ENCODE measurements around the gene SRGAP3.

Gene SRGAP3

GRCh38 chr3:9183811-9184460, 65.5 kb downstream of the SRGAP3 start:
- Histone ChIP-seq H3K36me3 (ENCODE audit: control insufficient read depth, insufficient read depth, low read length) (no peaks in the 10 kb centered on the region), H3K4me3 (ENCODE audit: low read depth, low read length) (no peak overlapping the region), H3K27me3 (ENCODE audit: control insufficient read depth, insufficient read depth, low read length) (no peaks in the 10 kb centered on the region), H3K9ac (ENCODE audit: low read depth, low read length) (no peak overlapping the region), H3K9me3 (ENCODE audit: control insufficient read depth, insufficient read depth, low read length) (no peaks in the 10 kb centered on the region), H3K4me1 (ENCODE audit: control insufficient read depth, insufficient read depth, low read length) (peaks cover 9% of the 10 kb centered on the region)

DNA sequence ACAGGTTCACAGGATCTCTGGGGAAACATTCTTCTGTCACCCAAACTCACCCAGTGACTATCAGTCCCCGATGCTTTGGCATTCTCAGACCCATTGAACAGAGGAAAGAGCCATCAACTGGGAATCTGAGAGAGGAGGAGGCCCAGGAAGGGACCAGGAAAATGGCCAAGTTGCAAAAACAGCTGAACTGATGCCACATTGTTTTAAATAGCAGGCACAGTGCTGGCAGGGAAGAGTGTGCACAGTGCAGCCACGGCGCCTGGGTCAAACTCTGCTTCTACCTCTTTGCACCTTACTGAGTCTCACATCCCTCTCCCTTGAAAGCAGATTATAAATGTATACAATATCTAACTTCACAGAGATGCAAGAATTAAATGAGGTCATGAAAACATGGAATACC, 66.4 kb downstream of the SRGAP3 start:
- Histone ChIP-seq H3K9me3 (ENCODE audit: control insufficient read depth, insufficient read depth, low read length) (no peaks in the 10 kb centered on the region), H3K36me3 (ENCODE audit: control insufficient read depth, insufficient read depth, low read length) (no peaks in the 10 kb centered on the region), H3K9ac (ENCODE audit: low read depth, low read length) (no peak overlapping the region), H3K4me3 (ENCODE audit: low read depth, low read length) (no peak overlapping the region), H3K4me1 (ENCODE audit: control insufficient read depth, insufficient read depth, low read length) (peaks cover 9% of the 10 kb centered on the region), H3K27me3 (ENCODE audit: control insufficient read depth, insufficient read depth, low read length) (no peaks in the 10 kb centered on the region)

- Histone ChIP-seq H3K4me3 (ENCODE audit: low read depth, low read length) (no peak overlapping the region), H3K27me3 (ENCODE audit: control insufficient read depth, insufficient read depth, low read length) (no peaks in the 10 kb centered on the region), H3K9ac (ENCODE audit: low read depth, low read length) (no peak overlapping the region), H3K36me3 (ENCODE audit: control insufficient read depth, insufficient read depth, low read length) (no peaks in the 10 kb centered on the region), H3K9me3 (ENCODE audit: control insufficient read depth, insufficient read depth, low read length) (no peaks in the 10 kb centered on the region), H3K4me1 (ENCODE audit: control insufficient read depth, insufficient read depth, low read length) (peaks cover 9% of the 10 kb centered on the region)
Observed at GRCh38 chr3:9180764-9181117, 68.7 kb downstream of the SRGAP3 start.

- Histone ChIP-seq H3K27me3 (ENCODE audit: control insufficient read depth, insufficient read depth, low read length) (no peaks in the 10 kb centered on the region), H3K9me3 (ENCODE audit: control insufficient read depth, insufficient read depth, low read length) (no peaks in the 10 kb centered on the region), H3K4me3 (ENCODE audit: low read depth, low read length) (no peak overlapping the region), H3K9ac (ENCODE audit: low read depth, low read length) (no peak overlapping the region), H3K4me1 (ENCODE audit: control insufficient read depth, insufficient read depth, low read length) (peaks cover 9% of the 10 kb centered on the region), H3K36me3 (ENCODE audit: control insufficient read depth, insufficient read depth, low read length) (no peaks in the 10 kb centered on the region)
Observed at GRCh38 chr3:9179826-9180763, 69.4 kb downstream of the SRGAP3 start.

GRCh38 chr3:9178697-9179096, 70.7 kb downstream of the SRGAP3 start:
- Histone ChIP-seq H3K4me3 (ENCODE audit: low read depth, low read length) (no peak overlapping the region), H3K4me1 (ENCODE audit: control insufficient read depth, insufficient read depth, low read length) (no peaks in the 10 kb centered on the region), H3K27me3 (ENCODE audit: control insufficient read depth, insufficient read depth, low read length) (no peaks in the 10 kb centered on the region), H3K36me3 (ENCODE audit: control insufficient read depth, insufficient read depth, low read length) (no peaks in the 10 kb centered on the region), H3K9me3 (ENCODE audit: control insufficient read depth, insufficient read depth, low read length) (no peaks in the 10 kb centered on the region), H3K9ac (ENCODE audit: low read depth, low read length) (no peak overlapping the region)

- Histone ChIP-seq H3K27me3 (ENCODE audit: control insufficient read depth, insufficient read depth, low read length) (no peaks in the 10 kb centered on the region), H3K9ac (ENCODE audit: low read depth, low read length) (no peak overlapping the region), H3K4me3 (ENCODE audit: low read depth, low read length) (no peak overlapping the region), H3K9me3 (ENCODE audit: control insufficient read depth, insufficient read depth, low read length) (no peaks in the 10 kb centered on the region), H3K4me1 (ENCODE audit: control insufficient read depth, insufficient read depth, low read length) (no peaks in the 10 kb centered on the region), H3K36me3 (ENCODE audit: control insufficient read depth, insufficient read depth, low read length) (no peaks in the 10 kb centered on the region)
Observed at GRCh38 chr3:9175421-9175820, 74.0 kb downstream of the SRGAP3 start.

DNA sequence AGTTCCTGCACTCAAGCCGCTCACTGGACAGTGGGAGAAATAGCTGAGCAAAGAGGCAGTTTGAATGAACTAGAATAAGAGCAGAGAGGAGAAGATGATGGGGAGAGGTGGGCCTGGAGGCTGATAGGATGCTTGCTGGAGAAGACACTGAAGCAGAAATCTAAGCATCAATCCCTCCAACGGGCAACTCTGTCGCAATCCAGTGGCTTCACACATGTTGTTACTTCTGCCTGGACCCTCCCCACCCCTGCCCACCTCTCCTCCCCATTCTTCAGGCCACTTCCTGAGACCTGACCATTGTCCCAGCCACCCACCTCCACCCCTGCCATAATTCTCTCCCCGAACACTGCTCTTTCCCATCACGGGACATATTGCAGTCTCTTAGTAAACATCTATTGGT, 76.0 kb downstream of the SRGAP3 start:
- H3K4me1 ChIP-seq (ENCODE audit: control insufficient read depth, insufficient read depth, low read length) = peaks cover 2% of the 10 kb centered on the region
- no peaks in the 10 kb centered on the region for H3K27me3 ChIP-seq (ENCODE audit: control insufficient read depth, insufficient read depth, low read length)
- no peak overlapping the region for H3K4me3 ChIP-seq (ENCODE audit: low read depth, low read length)
- no peaks in the 10 kb centered on the region for H3K9me3 ChIP-seq (ENCODE audit: control insufficient read depth, insufficient read depth, low read length)
- no peak overlapping the region for H3K9ac ChIP-seq (ENCODE audit: low read depth, low read length)
- H3K36me3 ChIP-seq (ENCODE audit: control insufficient read depth, insufficient read depth, low read length) = no peaks in the 10 kb centered on the region

GRCh38 chr3:9172851-9173321, 76.6 kb downstream of the SRGAP3 start:
- Histone ChIP-seq H3K4me1 (ENCODE audit: control insufficient read depth, insufficient read depth, low read length) (peaks cover 2% of the 10 kb centered on the region), H3K36me3 (ENCODE audit: control insufficient read depth, insufficient read depth, low read length) (no peaks in the 10 kb centered on the region), H3K9ac (ENCODE audit: low read depth, low read length) (no peak overlapping the region), H3K9me3 (ENCODE audit: control insufficient read depth, insufficient read depth, low read length) (no peaks in the 10 kb centered on the region), H3K27me3 (ENCODE audit: control insufficient read depth, insufficient read depth, low read length) (no peaks in the 10 kb centered on the region), H3K4me3 (ENCODE audit: low read depth, low read length) (no peak overlapping the region)

DNA sequence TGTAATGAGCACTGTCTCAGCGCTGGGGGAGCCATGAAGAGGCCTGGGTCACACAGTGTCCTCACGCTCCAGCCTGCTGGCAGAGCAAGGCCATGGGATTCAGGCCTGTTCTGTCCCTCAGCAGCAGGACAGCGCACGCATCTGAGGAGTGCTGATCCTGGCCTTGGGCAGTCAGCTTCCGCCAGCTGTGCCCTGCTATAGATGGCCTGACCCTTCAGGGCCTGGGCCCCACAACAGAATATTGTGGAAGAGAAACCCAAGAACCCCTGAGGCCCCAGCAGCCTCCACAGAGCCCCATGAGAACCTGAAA, 78.6 kb downstream of the SRGAP3 start:
- H3K9ac ChIP-seq (ENCODE audit: low read depth, low read length) = no peak overlapping the region
- no peaks in the 10 kb centered on the region for H3K9me3 ChIP-seq (ENCODE audit: control insufficient read depth, insufficient read depth, low read length)
- peaks cover 2% of the 10 kb centered on the region for H3K4me1 ChIP-seq (ENCODE audit: control insufficient read depth, insufficient read depth, low read length)
- no peaks in the 10 kb centered on the region for H3K36me3 ChIP-seq (ENCODE audit: control insufficient read depth, insufficient read depth, low read length)
- H3K27me3 ChIP-seq (ENCODE audit: control insufficient read depth, insufficient read depth, low read length) = no peaks in the 10 kb centered on the region
- no peak overlapping the region for H3K4me3 ChIP-seq (ENCODE audit: low read depth, low read length)

- H3K36me3 ChIP-seq (ENCODE audit: control insufficient read depth, insufficient read depth, low read length) = no peaks in the 10 kb centered on the region
- no peak overlapping the region for H3K4me3 ChIP-seq (ENCODE audit: low read depth, low read length)
- H3K9ac ChIP-seq (ENCODE audit: low read depth, low read length) = no peak overlapping the region
- H3K4me1 ChIP-seq (ENCODE audit: control insufficient read depth, insufficient read depth, low read length) = peaks cover 2% of the 10 kb centered on the region
- no peaks in the 10 kb centered on the region for H3K27me3 ChIP-seq (ENCODE audit: control insufficient read depth, insufficient read depth, low read length)
- H3K9me3 ChIP-seq (ENCODE audit: control insufficient read depth, insufficient read depth, low read length) = no peaks in the 10 kb centered on the region
Observed at GRCh38 chr3:9169956-9170850, 79.2 kb downstream of the SRGAP3 start.

DNA sequence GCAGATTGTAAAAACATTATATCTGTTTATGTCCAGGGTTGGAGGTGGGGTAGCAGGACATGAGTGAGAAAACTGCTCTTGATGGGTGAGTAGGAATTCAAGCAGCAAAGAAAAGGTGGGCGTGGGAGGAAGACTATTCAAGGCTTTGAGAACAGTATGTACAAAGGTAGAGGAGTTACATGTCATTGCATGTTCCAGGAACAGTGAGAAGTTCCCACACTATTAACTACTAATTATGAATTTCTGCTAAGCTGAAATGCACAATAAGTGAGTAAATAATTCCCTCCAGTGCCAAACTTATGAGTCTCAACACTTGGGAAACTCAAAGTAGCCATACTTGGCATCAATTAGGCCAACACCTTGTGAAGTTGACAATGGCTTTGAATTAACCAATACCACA, 80.1 kb downstream of the SRGAP3 start:
- no peaks in the 10 kb centered on the region for H3K36me3 ChIP-seq (ENCODE audit: control insufficient read depth, insufficient read depth, low read length)
- H3K4me3 ChIP-seq (ENCODE audit: low read depth, low read length) = no peak overlapping the region
- no peaks in the 10 kb centered on the region for H3K9me3 ChIP-seq (ENCODE audit: control insufficient read depth, insufficient read depth, low read length)
- no peak overlapping the region for H3K9ac ChIP-seq (ENCODE audit: low read depth, low read length)
- H3K4me1 ChIP-seq (ENCODE audit: control insufficient read depth, insufficient read depth, low read length) = peaks cover 2% of the 10 kb centered on the region
- H3K27me3 ChIP-seq (ENCODE audit: control insufficient read depth, insufficient read depth, low read length) = no peaks in the 10 kb centered on the region
